ENCODE results near the gene NEUROG1. TPM values are rescaled to one million over a fixed set of nuclear protein-coding genes. Genes with fewer than 3 reads are reported as not detected.

Gene NEUROG1
- total and polyA plus RNA-seq, 5 donors from 2014 or later = not detected

DNA sequence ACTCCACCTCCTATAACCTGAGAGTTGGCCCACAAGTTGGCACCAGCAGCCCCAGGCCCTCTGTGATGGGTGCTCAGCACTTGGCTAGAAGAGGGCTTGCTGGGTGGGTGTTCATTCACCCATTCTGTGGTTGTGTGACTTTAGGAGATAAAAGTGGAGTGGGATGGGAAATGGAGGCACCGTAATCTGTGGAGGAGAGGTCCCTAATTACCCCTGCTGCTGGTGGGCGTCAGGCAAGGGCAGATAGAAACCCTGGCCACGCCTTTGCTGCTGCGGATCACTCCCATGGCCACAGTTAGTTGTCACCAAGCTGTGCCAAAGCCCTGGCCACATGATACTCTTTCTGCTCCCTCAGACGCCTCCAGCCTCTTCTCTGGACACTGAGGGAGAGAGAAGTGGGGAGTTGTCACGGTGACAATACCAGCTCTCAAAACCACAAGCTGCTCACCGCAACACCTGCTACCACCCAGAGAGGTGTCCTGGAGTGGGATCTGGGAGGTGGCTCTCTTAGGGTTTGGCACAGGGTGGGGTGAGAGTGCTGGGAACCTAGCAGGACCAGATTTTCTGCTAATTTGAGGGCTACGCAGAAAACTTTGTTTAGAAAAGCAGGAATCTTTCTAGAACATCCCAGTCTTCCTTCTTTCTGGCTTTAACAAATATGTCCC lies 12.0 kb upstream of the NEUROG1 start:
- Mint-ChIP-seq H3K9me3 (peaks cover 0 to 3% (median 0%) of the 10 kb centered on the region in 7 donors), H3K27me3 (peaks cover 77% of the 10 kb centered on the region), H3K27ac (no peak overlapping the region), H3K4me3 (no peak overlapping the region), H3K36me3 (no peaks in the 10 kb centered on the region), H3K4me1 (peaks cover 4 to 17% (median 7%) of the 10 kb centered on the region in 4 donors)
- no peak overlapping the region for H3K27ac ChIP-seq (ENCODE audit: insufficient read depth, low read length, poor library complexity, severe bottlenecking)
- no peak for DNase-seq
- H3K27me3 ChIP-seq (ENCODE audit: control insufficient read depth, insufficient read depth, low read length) = peaks cover 20% of the 10 kb centered on the region
- H3K9me3 ChIP-seq (ENCODE audit: control insufficient read depth in 2 of 2, low read length in 2 of 2) = no peaks in the 10 kb centered on the region
- ATAC-seq (ENCODE audit: low read depth in 2 of 2) = no peak
- H3K4me1 ChIP-seq (ENCODE audit: control insufficient read depth, insufficient read depth, low read length, poor library complexity, severe bottlenecking) = peaks cover 15% of the 10 kb centered on the region
- H3K36me3 ChIP-seq (ENCODE audit: control insufficient read depth, insufficient read depth, low read length) = no peaks in the 10 kb centered on the region
- H3K4me3 ChIP-seq (ENCODE audit: low read depth, low read length) = no peak overlapping the region

DNA sequence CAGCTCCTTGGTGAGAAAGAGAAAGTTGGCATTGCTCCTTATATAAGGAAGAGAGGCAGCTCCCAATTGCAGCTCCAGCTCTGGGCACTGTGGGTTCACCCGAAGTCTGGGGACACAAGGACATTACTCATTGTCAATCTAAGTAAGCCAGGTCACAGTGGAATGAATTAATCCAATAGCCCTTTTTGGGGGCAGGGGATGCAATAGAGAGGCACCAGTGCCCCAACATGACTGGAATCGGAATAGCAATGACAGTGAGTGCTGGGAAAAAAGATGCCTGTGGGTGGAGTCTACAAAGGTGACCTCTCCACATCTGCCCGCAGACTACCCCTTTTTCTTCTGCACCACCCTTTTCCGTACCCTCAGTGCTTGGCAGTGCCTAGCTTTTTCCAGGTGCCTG lies 11.1 kb upstream of the NEUROG1 start:
- DNase-seq (no peak), ATAC-seq (ENCODE audit: low read depth in 2 of 2) (no peak)
- peaks cover 4 to 20% (median 7%) of the 10 kb centered on the region in 4 donors for H3K4me1 Mint-ChIP-seq
- no peak overlapping the region for H3K4me3 Mint-ChIP-seq
- Histone ChIP-seq H3K27me3 (ENCODE audit: control insufficient read depth, insufficient read depth, low read length) (peaks cover 26% of the 10 kb centered on the region), H3K4me3 (ENCODE audit: low read depth, low read length) (no peak overlapping the region), H3K27ac (ENCODE audit: insufficient read depth, low read length, poor library complexity, severe bottlenecking) (no peak overlapping the region), H3K4me1 (ENCODE audit: control insufficient read depth, insufficient read depth, low read length, poor library complexity, severe bottlenecking) (peaks cover 15% of the 10 kb centered on the region), H3K36me3 (ENCODE audit: control insufficient read depth, insufficient read depth, low read length) (no peaks in the 10 kb centered on the region), H3K9me3 (ENCODE audit: control insufficient read depth in 2 of 2, low read length in 2 of 2) (no peaks in the 10 kb centered on the region)
- peaks cover 74% of the 10 kb centered on the region for H3K27me3 Mint-ChIP-seq
- H3K27ac Mint-ChIP-seq = no peak overlapping the region
- H3K9me3 Mint-ChIP-seq = peaks cover 0 to 3% (median 0%) of the 10 kb centered on the region in 7 donors
- no peaks in the 10 kb centered on the region for H3K36me3 Mint-ChIP-seq

DNA sequence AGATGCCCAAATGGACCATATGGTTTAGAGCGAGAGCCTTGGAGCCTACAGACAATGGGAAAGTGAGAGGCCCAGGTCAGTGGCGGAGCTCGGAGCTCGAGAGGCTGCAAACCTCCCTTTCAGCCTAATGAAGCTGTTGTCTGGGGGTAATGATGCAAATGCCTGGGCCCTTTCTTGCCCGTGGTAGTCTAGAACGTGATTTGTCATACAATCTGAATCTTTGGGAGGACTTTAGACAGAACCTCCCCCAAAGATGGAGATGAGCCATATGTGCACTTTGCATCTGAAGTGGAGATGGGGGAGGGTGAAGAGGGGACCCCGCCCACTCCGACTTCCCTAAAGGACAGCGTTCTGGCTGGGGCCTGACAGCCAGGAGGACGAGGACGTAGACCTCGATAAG lies 10.3 kb upstream of the NEUROG1 start:
- Mint-ChIP-seq H3K4me3 (peak overlapping the region in 1 of 4 donors; percentile 63), H3K27me3 (peaks cover 78% of the 10 kb centered on the region), H3K27ac (no peak overlapping the region), H3K9me3 (peaks cover 0 to 3% (median 0%) of the 10 kb centered on the region in 7 donors), H3K4me1 (peaks cover 4 to 21% (median 9%) of the 10 kb centered on the region in 4 donors), H3K36me3 (no peaks in the 10 kb centered on the region)
- H3K4me3 ChIP-seq (ENCODE audit: low read depth, low read length) = no peak overlapping the region
- H3K36me3 ChIP-seq (ENCODE audit: control insufficient read depth, insufficient read depth, low read length) = no peaks in the 10 kb centered on the region
- no peak overlapping the region for H3K27ac ChIP-seq (ENCODE audit: insufficient read depth, low read length, poor library complexity, severe bottlenecking)
- H3K27me3 ChIP-seq (ENCODE audit: control insufficient read depth, insufficient read depth, low read length) = peaks cover 34% of the 10 kb centered on the region
- H3K9me3 ChIP-seq (ENCODE audit: control insufficient read depth in 2 of 2, low read length in 2 of 2) = no peaks in the 10 kb centered on the region
- no peak for ATAC-seq (ENCODE audit: low read depth in 2 of 2)
- no peak for DNase-seq
- H3K4me1 ChIP-seq (ENCODE audit: control insufficient read depth, insufficient read depth, low read length, poor library complexity, severe bottlenecking) = peaks cover 15% of the 10 kb centered on the region

DNA sequence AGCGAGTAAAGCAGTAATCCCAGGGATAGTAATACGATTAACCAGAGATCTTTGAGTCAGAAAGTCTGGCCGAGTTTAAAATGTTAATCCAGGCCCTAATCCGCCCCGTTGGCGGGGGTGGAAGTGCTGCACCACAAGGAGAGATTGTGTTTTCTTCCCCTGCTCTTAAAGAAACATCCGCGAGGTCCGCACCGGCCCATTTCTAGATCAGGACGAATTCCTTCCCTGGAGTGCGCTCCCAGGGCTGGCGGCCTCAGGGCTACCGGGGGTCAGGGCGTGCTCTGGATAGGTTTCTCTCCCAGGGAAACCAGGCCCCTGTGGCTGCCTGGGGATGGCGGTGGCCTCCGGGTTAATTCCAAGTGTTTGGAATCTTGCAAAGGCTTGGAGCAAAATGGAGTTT lies 9.3 kb upstream of the NEUROG1 start:
- Mint-ChIP-seq H3K27me3 (peaks cover 81% of the 10 kb centered on the region), H3K27ac (no peak overlapping the region), H3K9me3 (peaks cover 0 to 3% (median 0%) of the 10 kb centered on the region in 7 donors), H3K36me3 (no peaks in the 10 kb centered on the region), H3K4me3 (peak overlapping the region in 3 of 4 donors; percentile 8 to 85 (median 33)), H3K4me1 (peaks cover 4 to 21% (median 9%) of the 10 kb centered on the region in 4 donors)
- Histone ChIP-seq H3K4me3 (ENCODE audit: low read depth, low read length) (no peak overlapping the region), H3K36me3 (ENCODE audit: control insufficient read depth, insufficient read depth, low read length) (no peaks in the 10 kb centered on the region), H3K27me3 (ENCODE audit: control insufficient read depth, insufficient read depth, low read length) (peaks cover 42% of the 10 kb centered on the region), H3K27ac (ENCODE audit: insufficient read depth, low read length, poor library complexity, severe bottlenecking) (no peak overlapping the region), H3K4me1 (ENCODE audit: control insufficient read depth, insufficient read depth, low read length, poor library complexity, severe bottlenecking) (peaks cover 15% of the 10 kb centered on the region), H3K9me3 (ENCODE audit: control insufficient read depth in 2 of 2, low read length in 2 of 2) (no peaks in the 10 kb centered on the region)
- ATAC-seq (ENCODE audit: low read depth in 2 of 2) = no peak
- DNase-seq = no peak

DNA sequence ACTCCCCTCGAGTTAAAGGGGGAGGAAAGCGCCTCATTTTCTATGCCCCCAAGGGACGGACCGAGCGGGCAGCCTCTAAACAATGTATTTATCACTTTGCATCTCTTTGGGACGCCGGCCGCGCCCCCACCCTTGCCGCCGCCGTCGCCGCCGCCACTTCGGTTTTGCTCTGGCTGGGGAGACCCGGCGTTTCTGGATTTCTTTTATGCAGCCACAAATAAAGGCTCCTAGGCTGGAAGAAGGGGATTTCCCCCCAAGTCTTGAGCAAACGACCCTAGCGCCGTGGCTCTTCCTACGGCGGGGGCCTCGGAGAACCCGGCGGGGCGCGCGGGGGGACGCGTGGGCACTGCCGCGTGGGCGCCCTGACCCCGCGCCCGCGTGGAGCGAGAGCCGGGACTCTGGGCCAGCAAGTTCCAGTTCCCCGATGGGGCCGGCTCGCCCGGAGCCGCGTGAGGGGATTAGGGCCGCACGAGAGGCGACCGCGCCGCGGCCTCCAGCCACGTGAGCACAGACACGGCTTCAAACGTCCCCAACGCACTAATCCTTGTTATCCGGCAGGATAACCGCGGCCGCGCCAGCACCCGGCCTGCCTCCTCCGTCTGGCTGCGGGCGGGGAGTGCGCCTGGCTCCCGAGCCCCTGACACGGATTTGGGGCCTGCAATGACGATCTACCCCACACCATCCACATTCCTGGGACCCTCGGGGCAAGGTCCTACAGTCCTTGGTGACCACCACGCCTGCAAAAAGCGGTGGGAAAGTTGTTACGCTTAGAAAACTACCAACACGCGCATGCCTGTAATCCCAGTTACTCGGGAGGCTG lies 7.9 kb upstream of the NEUROG1 start:
- Histone ChIP-seq H3K27ac (ENCODE audit: insufficient read depth, low read length, poor library complexity, severe bottlenecking) (no peak overlapping the region), H3K4me1 (ENCODE audit: control insufficient read depth, insufficient read depth, low read length, poor library complexity, severe bottlenecking) (peaks cover 15% of the 10 kb centered on the region), H3K4me3 (ENCODE audit: low read depth, low read length) (peak overlapping the region; percentile 69), H3K9me3 (ENCODE audit: control insufficient read depth in 2 of 2, low read length in 2 of 2) (no peaks in the 10 kb centered on the region), H3K27me3 (ENCODE audit: control insufficient read depth, insufficient read depth, low read length) (peaks cover 46% of the 10 kb centered on the region), H3K36me3 (ENCODE audit: control insufficient read depth, insufficient read depth, low read length) (no peaks in the 10 kb centered on the region)
- no peak for DNase-seq
- Mint-ChIP-seq H3K4me1 (peaks cover 4 to 21% (median 9%) of the 10 kb centered on the region in 4 donors), H3K9me3 (peaks cover 0 to 3% (median 0%) of the 10 kb centered on the region in 7 donors), H3K4me3 (peak overlapping the region; percentile 79 to 93 (median 84)), H3K27me3 (peaks cover 76% of the 10 kb centered on the region), H3K36me3 (no peaks in the 10 kb centered on the region), H3K27ac (peak overlapping the region in 1 of 3 donors; percentile 35)
- no peak for ATAC-seq (ENCODE audit: low read depth in 2 of 2)

DNA sequence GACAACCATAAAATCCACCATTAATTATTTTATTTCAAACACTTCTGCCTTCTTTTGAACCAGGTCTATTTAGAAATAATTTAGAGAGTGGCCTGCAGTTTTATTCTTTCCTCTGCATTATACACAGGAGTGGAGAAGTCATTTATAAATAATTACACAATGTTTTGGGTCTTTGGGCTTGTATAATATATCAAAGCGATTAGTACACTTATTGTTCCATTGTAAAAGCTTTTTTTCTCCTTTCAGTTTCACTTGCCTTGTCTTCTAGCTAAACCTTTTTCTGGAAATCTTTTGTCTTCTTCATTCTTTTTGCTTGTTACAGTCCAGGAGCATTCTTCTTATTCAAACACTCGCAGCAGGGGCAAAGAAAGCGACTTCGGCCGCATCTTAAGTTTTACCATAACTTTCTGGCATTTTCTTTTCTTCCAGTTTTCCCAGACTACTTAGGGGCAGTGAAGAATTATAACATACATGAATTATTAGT lies 7.3 kb upstream of the NEUROG1 start:
- Mint-ChIP-seq H3K4me3 (peak overlapping the region; percentile 65 to 93 (median 80)), H3K36me3 (no peaks in the 10 kb centered on the region), H3K4me1 (peaks cover 4 to 21% (median 9%) of the 10 kb centered on the region in 4 donors), H3K27me3 (peaks cover 82% of the 10 kb centered on the region), H3K27ac (no peak overlapping the region), H3K9me3 (peaks cover 0 to 3% (median 0%) of the 10 kb centered on the region in 7 donors)
- Histone ChIP-seq H3K4me1 (ENCODE audit: control insufficient read depth, insufficient read depth, low read length, poor library complexity, severe bottlenecking) (peaks cover 15% of the 10 kb centered on the region), H3K27me3 (ENCODE audit: control insufficient read depth, insufficient read depth, low read length) (peaks cover 47% of the 10 kb centered on the region), H3K9me3 (ENCODE audit: control insufficient read depth in 2 of 2, low read length in 2 of 2) (no peaks in the 10 kb centered on the region), H3K27ac (ENCODE audit: insufficient read depth, low read length, poor library complexity, severe bottlenecking) (no peak overlapping the region), H3K36me3 (ENCODE audit: control insufficient read depth, insufficient read depth, low read length) (no peaks in the 10 kb centered on the region), H3K4me3 (ENCODE audit: low read depth, low read length) (peak overlapping the region; percentile 41)
- ATAC-seq (ENCODE audit: low read depth in 2 of 2) (no peak), DNase-seq (no peak)

DNA sequence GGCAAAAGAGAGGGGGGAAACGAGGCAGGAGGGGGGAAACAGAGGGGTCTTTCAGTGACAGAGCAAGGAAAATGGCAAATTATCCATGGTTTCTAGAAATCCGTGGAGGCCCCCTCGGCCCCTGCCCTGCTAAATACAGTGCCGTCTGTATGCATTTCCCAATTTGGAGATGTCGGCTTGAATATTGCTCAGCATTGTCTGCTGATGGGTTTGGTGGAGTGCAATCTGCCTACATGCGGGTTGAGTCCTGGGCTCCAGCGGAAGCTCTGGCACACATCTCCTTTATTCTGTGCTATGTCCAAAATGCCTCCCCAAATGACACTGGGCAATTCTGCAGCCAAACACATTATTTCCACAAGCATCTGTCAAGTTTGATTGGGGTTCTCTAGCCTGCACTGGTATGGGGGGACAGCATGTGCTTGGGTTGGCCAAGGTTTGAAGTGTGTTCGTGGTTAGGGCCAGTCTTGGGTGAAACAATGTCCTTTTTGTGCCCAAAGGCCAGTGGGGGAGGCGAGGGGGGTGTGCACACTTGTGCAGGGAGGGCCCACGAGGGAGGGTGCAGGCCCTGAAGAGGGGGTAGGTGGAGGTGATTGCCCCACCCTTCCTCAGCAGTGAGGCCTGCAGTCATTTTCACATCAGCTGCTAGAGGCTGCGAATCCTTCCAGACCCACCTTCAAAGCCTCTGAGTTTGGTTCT lies 6.2 kb upstream of the NEUROG1 start:
- no peak for ATAC-seq (ENCODE audit: low read depth in 2 of 2)
- peaks cover 82% of the 10 kb centered on the region for H3K27me3 Mint-ChIP-seq
- no peaks in the 10 kb centered on the region for H3K36me3 Mint-ChIP-seq

More for the DNA sequence above, 6.2 kb upstream of the NEUROG1 start:
- Histone ChIP-seq H3K4me1 (ENCODE audit: control insufficient read depth, insufficient read depth, low read length, poor library complexity, severe bottlenecking) (peaks cover 15% of the 10 kb centered on the region), H3K4me3 (ENCODE audit: low read depth, low read length) (no peak overlapping the region), H3K27me3 (ENCODE audit: control insufficient read depth, insufficient read depth, low read length) (peaks cover 54% of the 10 kb centered on the region), H3K27ac (ENCODE audit: insufficient read depth, low read length, poor library complexity, severe bottlenecking) (no peak overlapping the region), H3K9me3 (ENCODE audit: control insufficient read depth in 2 of 2, low read length in 2 of 2) (no peaks in the 10 kb centered on the region), H3K36me3 (ENCODE audit: control insufficient read depth, insufficient read depth, low read length) (no peaks in the 10 kb centered on the region)
- no peak overlapping the region for H3K4me3 Mint-ChIP-seq
- peaks cover 4 to 21% (median 9%) of the 10 kb centered on the region in 4 donors for H3K4me1 Mint-ChIP-seq
- DNase-seq = no peak
- peaks cover 0 to 3% (median 0%) of the 10 kb centered on the region in 7 donors for H3K9me3 Mint-ChIP-seq
- H3K27ac Mint-ChIP-seq = no peak overlapping the region

Data from CD4-positive, CD25-positive, alpha-beta regulatory T cell (primary cell).